Measurements from ENCODE around the gene ADTRP.
A peak's percentile ranks its signal among the peaks of the same experiment; 100 is the strongest.

The ADTRP gene

DNA sequence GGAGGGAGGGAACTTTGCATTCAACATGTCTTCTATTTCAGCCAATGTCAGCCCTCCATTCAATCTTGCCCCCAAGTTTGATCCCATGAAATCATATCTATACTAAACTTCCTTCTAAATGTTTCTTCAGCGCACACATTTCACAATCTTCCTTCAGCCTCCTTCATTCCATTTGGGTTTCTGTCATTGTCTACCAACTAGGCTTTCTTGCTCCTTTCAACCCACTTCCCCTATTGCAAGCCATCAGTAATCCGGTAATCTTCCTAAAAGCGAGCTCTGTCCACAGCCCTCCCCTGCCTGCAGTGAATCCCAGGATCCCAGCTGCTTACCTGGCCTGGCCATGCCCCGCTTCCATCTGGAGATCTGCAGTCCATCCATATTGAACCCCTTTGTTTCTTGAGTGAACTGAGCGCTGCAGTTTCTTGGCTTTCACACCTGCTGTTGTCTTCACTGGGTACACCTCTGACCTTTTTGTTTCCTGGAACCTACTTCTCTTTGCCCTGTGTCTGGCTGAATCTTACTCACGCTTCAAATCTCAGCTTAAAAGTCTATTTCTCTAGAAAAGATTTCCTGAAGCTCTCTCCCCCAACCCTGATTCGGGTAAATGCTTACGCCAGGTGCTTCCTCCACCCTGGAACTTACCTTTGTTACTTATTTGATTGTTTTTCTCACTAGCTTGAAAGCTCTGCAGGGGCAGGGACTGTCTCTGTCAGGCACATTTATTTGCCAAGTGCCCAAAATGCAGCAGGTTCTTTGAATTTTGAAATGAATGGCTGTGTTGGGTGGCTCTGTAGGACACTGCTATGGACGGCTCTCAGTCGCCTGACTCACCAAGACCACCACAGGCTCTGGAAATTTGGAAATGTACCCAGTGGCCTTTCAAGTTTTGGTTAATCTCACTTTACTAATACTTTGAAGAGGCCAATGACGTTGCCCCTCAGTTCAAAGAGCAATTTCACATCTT, 50.3 kb downstream of the ADTRP start:
- no peak for DNase-seq (ENCODE audit: low read depth in 4 of 4, low spot score in 1 of 4)

GRCh38 chr6:11727346-11727997, 51.1 kb downstream of the ADTRP start:
- no peak for DNase-seq (ENCODE audit: low read depth in 4 of 4, low spot score in 1 of 4)

DNA sequence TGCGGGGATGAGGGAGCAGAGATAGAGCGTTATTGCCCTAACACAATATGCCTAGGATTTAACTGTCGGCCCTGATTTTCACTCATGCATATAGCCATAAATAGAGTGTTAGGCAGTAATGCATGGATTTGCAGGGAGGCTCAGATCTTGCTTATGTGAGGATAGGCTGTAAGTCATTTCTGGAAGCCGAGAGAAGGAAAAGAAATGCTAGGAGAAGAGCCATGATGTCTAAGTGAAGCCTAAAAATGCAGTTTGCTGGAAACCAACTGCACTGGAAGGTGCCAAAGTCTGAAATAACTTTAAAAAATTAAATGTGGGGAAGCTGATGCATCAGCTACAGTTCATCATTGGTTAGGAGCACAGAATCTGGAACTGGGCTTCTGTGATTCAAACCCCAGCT, 54.3 kb downstream of the ADTRP start:
- no peak for DNase-seq (ENCODE audit: low read depth in 4 of 4, low spot score in 1 of 4)

DNA sequence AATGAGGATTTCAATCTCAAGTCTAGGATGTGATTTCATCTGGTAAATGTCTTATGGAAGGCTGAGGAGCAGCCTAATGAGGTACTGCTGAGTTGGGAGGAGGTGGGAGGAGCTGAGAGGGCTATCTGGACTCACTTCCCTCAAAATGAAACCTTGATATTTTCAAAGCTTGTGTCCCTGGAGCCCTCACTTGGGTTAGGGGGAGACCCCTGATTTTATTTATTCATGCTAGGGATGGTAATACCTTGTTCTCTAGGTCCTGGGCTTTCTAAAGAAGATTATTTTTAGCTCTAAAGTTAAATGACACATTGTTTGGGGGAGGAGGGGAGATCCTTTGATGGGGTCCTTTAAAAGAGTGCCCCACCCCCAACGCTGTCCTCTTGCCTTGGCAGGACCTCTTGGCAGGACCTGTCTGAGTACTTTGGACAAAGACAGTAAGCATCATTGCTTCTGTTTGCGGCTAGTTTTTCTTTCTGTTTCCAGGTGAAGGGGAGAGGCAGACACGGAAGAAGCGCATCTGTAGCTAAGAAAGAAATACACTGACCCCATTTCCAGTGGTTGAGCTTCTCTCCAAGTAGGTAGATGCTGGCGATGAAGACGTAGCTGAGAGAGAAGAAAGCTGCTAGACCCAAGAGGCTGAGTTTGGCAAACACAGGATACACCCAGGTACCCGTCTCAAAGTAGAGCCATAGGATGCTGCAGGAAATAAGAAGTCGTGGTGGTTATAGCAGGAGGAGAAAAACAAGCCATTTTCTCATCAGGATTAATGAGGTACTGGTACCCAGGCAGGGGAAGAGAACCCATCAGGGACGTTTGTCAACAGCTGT, 55.6 kb downstream of the ADTRP start:
- no peak for DNase-seq (ENCODE audit: low read depth in 4 of 4, low spot score in 1 of 4)

GRCh38 chr6:11722220-11722619, 56.4 kb downstream of the ADTRP start:
- DNase-seq (ENCODE audit: low read depth in 4 of 4, low spot score in 1 of 4): no peak

DNA sequence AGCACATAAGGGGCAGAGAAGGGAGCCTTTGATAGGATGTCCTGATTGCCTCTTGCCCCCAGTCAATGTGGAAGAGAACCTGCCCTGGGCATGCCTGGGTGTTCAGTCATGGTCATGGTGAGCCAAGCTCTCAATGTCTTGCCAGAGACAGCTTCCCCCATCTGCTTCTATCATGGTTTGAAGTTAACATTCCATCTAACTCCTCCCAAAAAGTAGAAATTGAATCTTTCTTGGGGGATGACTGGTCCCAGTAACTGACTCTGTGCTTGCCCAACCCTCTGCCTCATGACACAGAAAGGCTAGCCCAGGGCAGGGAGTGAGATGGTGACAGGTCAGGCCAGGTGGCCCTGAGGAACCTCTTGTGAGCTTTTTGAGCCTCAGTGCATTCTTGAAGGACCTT, 60.1 kb downstream of the ADTRP start:
- no peak for DNase-seq (ENCODE audit: low read depth in 4 of 4, low spot score in 1 of 4)

GRCh38 chr6:11718031-11718430, 60.6 kb downstream of the ADTRP start:
- no peak for DNase-seq (ENCODE audit: low read depth in 4 of 4, low spot score in 1 of 4)

- no peak for DNase-seq (ENCODE audit: low read depth in 4 of 4, low spot score in 1 of 4)
These were observed 63.8 kb downstream of the ADTRP start for GRCh38 chr6:11714798-11715285.

DNA sequence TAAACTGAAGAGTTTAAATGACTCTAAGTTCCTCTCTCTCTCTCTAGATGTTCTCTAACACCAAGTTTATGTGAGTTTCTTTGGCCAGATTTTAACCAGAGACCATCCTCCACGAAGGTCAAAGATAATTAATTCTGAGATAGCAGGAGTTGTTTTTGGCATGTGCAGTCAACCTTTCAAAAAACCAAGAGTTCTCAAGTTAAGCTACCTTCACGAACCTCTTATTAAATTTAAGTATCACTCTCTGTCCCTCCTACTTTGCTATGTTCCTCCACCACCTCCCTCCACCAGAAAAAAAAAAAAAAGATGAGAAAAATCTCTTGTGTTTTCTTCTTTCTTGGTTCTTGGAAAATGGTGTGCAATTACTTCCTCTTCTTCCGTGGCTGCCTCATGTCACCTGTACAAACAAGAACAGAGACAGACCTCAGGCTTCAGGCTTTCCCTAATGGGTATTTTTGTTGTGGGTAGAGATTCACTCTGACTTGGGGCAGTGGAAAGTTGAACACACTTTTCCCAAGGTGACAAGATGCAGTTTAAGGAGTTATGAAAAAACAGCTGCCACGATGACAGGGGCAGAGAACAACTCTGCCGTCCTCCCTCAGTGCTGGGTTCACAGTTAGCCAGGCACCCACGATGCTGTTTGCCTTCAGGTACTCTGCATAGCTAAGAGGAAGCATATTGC, 64.3 kb downstream of the ADTRP start:
- DNase-seq (ENCODE audit: low read depth in 4 of 4, low spot score in 1 of 4): no peak

- DNase-seq (ENCODE audit: low read depth in 4 of 4, low spot score in 1 of 4): peak in 2 of 4 experiments; percentile 50 to 51
These were observed 65.8 kb downstream of the ADTRP start for GRCh38 chr6:11712760-11713159.

DNA sequence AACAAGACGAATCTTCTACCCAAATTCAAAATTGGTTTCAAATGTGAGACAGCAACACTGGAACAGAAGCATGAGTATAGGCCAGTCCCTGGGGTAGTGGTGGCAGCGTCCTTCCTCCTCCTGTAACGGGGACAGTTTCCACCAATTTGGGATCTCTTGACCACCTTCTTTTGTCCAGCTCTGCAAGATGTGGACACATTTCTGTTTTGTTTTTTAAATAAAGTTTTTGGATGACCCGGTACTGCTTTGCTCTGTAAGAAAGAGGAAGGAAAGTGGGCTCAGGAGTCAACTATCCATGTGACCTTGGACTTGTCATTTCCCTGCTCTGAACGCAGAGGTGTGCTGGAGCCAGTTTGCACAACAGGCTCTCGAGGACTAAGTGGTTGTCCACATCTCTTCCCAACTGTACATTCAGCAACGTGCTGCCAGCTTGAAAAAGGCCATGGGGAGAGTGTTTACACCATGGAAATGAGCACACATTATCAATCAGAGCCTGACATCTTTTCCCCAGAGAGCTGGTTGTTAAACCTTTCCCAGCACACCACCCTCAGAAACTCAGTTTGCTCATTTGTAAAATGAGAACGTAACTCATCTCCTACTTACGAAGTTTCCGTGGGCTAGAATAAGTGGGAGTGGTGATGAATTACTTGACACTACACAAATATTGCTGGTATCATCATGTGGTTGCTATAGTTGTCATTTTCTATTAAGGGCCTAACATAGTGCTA, 66.5 kb downstream of the ADTRP start:
- no peak for DNase-seq (ENCODE audit: low read depth in 4 of 4, low spot score in 1 of 4)

- peak in 2 of 4 experiments; percentile 70 to 71 for DNase-seq (ENCODE audit: low read depth in 4 of 4, low spot score in 1 of 4)
These were observed 67.3 kb downstream of the ADTRP start for GRCh38 chr6:11711003-11711983.

DNA sequence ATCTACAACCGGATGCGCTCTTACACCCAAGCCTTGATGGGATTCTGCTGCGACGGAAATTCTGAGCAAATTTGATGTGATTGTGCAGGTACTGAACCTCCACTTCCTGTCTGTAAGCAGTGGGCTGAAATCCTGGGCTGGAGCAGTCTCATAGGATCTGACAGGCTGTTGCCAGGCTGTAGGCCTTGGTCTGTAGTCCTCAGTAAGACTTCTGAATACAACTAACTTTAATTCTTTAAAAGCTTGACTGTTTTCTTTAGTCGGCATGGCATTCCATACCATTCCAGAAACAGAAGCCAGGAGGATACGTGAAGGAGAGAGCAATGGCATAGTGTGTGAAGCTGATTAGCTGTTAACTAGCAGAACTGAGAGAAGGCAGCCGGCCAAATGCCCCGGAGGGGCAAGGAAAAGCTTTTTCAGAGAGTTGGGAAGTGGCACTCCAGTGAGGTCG, 68.3 kb downstream of the ADTRP start:
- peak in 1 of 4 experiments; percentile 57 for DNase-seq (ENCODE audit: low read depth in 4 of 4, low spot score in 1 of 4)

DNA sequence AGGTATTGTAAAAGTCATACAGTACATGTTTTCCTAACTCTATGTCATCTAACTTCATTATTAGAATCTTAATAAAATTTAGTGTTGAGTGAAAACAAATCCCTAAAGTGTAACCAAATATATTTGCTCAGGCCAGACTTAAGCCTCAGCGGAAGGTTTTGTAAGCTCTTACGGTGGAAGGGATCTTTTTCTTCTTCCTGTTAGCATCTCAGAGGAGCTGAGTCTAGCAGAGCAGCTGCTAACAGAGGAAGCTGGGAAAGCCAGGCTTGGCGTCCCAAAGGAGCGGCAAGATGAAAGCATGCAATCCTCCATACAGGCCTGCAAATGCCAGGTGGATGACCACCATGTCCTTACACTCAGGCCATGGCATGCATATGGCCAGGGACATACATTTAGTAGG, 72.4 kb downstream of the ADTRP start:
- no peak for DNase-seq (ENCODE audit: low read depth in 4 of 4, low spot score in 1 of 4)

DNA sequence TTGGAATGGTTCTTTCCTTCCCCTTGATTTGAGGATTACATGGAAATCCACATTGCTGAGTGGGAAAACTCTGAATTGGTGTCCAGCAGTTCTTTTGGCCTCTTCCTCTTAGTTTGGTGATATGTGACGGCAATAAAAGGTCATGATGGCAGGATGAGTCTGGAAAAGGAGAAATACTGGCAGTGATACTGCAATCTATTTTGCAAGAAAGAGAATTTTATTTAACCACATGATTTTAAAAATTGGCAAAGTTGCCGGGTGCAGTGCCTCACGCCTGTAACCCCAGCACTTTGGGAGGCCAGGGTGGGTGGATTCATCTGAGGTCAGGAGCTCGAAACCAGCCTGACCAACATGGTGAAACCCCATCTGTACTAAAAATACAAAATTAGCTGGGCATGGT, 73.1 kb downstream of the ADTRP start:
- DNase-seq (ENCODE audit: low read depth in 4 of 4, low spot score in 1 of 4): no peak

DNA sequence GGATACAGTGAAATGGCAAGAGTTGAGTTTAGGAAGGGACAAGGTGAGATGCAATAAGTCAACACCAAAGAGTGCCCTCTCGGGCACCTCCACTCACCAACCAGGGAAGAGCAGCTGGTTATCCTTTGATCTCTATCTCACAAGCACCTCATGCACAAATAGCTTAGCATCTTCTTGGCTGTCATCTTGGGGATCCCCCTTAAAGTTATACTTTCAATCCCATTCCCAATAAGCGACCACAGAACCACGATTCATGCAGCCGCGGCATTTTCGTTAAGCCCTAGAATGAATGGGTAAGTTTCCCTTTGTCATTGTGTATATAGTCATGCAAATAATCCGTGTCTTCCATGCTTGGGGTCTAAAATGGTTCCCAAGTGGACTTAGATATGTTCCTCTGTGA, 73.5 kb downstream of the ADTRP start:
- no peak for DNase-seq (ENCODE audit: low read depth in 4 of 4, low spot score in 1 of 4)

DNA sequence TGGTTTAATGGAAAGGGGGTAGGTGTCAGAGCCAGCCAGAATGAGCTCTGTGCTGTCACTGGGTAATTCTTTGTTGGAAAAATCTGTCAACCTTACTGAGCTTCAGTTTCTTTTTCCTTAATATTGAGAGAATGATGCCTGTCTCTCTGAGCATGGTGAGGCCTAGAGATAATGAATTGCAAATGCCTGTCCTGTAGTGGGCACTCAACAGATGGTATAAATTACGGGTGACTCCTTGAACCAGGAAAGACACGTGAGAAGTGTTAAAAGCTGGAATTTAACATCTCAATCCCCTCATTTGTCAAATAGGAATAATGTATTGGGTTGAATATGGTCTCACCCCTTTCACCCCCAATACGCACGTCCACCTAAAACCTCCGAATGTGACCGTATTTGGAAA, 74.9 kb downstream of the ADTRP start:
- DNase-seq (ENCODE audit: low read depth in 4 of 4, low spot score in 1 of 4): no peak

GRCh38 chr6:11702500-11703130, 76.0 kb downstream of the ADTRP start:
- DNase-seq (ENCODE audit: low read depth in 4 of 4, low spot score in 1 of 4): no peak

Measured in stimulated activated CD4-positive, alpha-beta T cell treated with anti-CD3 and anti-CD28 coated beads, Interleukin-1b, Interleukin-23, amount 100 ng/mL, for 24 hours (primary cell).